Omental fat pad (tissue), 4 donors: ENCODE data around the gene SCP2. TPM values are rescaled to one million over a fixed set of nuclear protein-coding genes. Genes with fewer than 3 reads are reported as not detected.

ENCODE experiments used
- ATAC-seq: fragments of 150-250 bp; one replicate; pipeline ENCODE4 v1.9.1; 2016; ENCODE audit warnings: mild to moderate bottlenecking, moderate library complexity; ENCODE audit not compliant: low FRiP score
- DNase-seq: peaks from one replicate; pipeline ENCODE4 v3.0.0-alpha.2; 2019; ENCODE audit warnings: low spot score
- CTCF ChIP-seq, 3 donors: fragments of 450-650 bp; IDR thresholded peaks; one replicate each; pipeline ENCODE4 v1.5.1; 2016 to 2017; ENCODE audit warnings: antibody characterized with exemption in 3 of 3, mild to moderate bottlenecking in 3 of 3, moderate library complexity in 2 of 3
- total RNA-seq, 4 donors: library from RNA; depleted of rRNA; stranded (reverse); fragments of >200 nt; gene quantifications; one replicate each; pipeline ENCODE4 v1.1.0, GENCODE V29; 2016

The SCP2 gene
- total RNA-seq, 4 donors from 2014 or later = 92.7 to 174 (median 126) TPM

GRCh38 chr1:53026254-53026653 lies 99.2 kb downstream of the SCP2 start:
- DNase-seq (no peak), ATAC-seq (no peak)

GRCh38 chr1:53031732-53032131 lies 104.7 kb downstream of the SCP2 start:
- no peak for TF ChIP-seq CTCF (IDR thresholded peaks at IDR 0.05)
- ATAC-seq (peak; percentile 44), DNase-seq (no peak)

More at GRCh38 chr1:53026254-53026653, 99.2 kb downstream of the SCP2 start:
- no peak for TF ChIP-seq CTCF (IDR thresholded peaks at IDR 0.05)

DNA sequence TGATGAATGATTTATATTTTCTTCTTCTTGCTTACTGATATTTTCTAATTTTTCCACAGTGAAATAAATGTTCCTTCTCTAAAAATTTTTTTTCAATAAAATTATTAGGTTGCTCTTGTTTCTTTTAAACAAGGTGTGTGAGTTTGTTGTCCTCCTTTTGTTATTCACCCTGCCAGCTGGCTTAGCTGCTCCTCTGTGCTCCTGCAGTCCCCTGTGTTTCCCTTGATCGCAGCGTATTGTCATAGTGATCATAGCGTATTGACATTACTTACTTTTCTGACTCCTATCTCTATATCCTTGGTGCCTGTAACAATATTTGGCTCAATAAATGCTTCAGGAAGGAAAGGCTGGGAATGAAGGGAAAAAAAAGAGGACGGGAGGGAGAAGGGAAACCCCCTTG lies 110.1 kb downstream of the SCP2 start:
- TF ChIP-seq CTCF (IDR thresholded peaks at IDR 0.05) = no peak
- no peak for ATAC-seq
- DNase-seq = no peak

- TF ChIP-seq CTCF (IDR thresholded peaks at IDR 0.05) = no peak
- ATAC-seq = no peak
- no peak for DNase-seq
Measured at GRCh38 chr1:53038566-53038965, 111.5 kb downstream of the SCP2 start.

DNA sequence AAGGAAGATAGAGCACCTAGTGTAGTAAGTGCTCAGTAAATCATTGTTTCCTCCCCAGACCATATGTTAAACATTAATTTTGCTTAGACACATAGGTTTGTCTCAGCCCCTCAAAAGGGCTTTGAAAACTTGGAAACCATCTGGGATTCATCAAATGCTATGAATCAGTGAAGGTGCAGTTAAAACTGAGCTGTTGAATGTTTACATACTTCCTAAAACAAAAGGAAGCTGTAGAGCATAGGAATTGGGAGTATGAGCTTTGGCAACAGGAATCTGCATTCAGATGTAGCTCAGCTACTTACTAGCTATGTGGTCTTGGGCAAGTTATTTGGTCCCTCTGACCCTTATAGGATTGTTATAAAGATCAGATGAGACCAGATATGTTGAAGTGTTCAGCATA lies 116.2 kb downstream of the SCP2 start:
- ATAC-seq = no peak
- no peak for TF ChIP-seq CTCF (IDR thresholded peaks at IDR 0.05)

DNA sequence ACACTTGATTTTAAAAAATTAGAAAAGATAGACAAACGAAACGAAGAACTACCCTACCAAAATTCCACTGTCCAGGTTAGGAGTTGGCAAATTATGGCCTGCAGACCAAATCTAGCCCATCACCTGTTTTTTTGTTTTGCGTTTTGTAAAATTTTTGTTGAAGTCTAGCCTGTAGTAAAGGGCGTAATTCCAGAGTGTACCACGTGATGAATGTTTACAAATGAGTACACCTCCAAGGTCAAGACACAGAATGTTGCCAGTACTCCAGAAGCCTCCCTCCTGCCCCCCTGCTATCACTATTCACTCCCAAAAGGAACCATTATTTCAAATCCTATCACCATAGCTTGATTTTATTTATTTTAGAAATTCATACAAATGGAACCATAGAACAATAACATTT lies 117.8 kb downstream of the SCP2 start:
- no peak for DNase-seq

More for the DNA sequence above, 116.2 kb downstream of the SCP2 start:
- DNase-seq = no peak

More for the DNA sequence above, 117.8 kb downstream of the SCP2 start:
- ATAC-seq = no peak
- TF ChIP-seq CTCF (IDR thresholded peaks at IDR 0.05) = no peak
